SK-N-SH treated with all-trans-retinoic acid at 6 μM for 48 hours (cell line): ENCODE data around the gene PKNOX2.

ENCODE experiments used
- ATAC-seq: fragments of 200-7000 bp; cut with Tn5 transposase; 3 replicates; pipeline ENCODE4 v1.9.1; 2020; ENCODE audit warnings: mild to moderate bottlenecking, moderate library complexity
- ARNTL ChIP-seq: fragments of 450-650 bp; formaldehyde crosslinking; IDR thresholded peaks from 2 replicates; pipeline ENCODE4 v1.5.0; 2020; ENCODE audit warnings: low read depth, mild to moderate bottlenecking, moderate library complexity, borderline replicate concordance
- BACH2 ChIP-seq: fragments of 250-450 bp; sonication (Bioruptor Pico); IDR thresholded peaks from 2 replicates; pipeline ENCODE4 v1.9.0; 2021; ENCODE audit warnings: mild to moderate bottlenecking, borderline replicate concordance
- CREB5 ChIP-seq: fragments of 250-450 bp; sonication (Bioruptor Pico); IDR thresholded peaks from 2 replicates; pipeline ENCODE4 v1.5.1; 2020; ENCODE audit warnings: low read depth, mild to moderate bottlenecking, moderate library complexity
- CSDC2 ChIP-seq: fragments of 250-450 bp; sonication (Bioruptor Pico); IDR thresholded peaks from 2 replicates; pipeline ENCODE4 v1.5.0; 2020; ENCODE audit warnings: mild to moderate bottlenecking, moderate library complexity
- CSRNP3 ChIP-seq: fragments of 250-450 bp; sonication (Bioruptor Pico); IDR thresholded peaks from 2 replicates; pipeline ENCODE4 v1.5.1; 2021; ENCODE audit warnings: mild to moderate bottlenecking, moderate library complexity
- ESRRG ChIP-seq: fragments of 250-450 bp; sonication (Bioruptor Pico); IDR thresholded peaks from 2 replicates; pipeline ENCODE4 v1.6.1; 2021; ENCODE audit warnings: mild to moderate bottlenecking
- GLIS3 ChIP-seq: fragments of 250-450 bp; sonication (Bioruptor Pico); IDR thresholded peaks from 2 replicates; pipeline ENCODE4 v1.5.0; 2020; ENCODE audit warnings: mild to moderate bottlenecking, moderate library complexity
- ISL1 ChIP-seq: fragments of 250-450 bp; sonication (Bioruptor Pico); IDR thresholded peaks from 2 replicates; pipeline ENCODE4 v2.1.2; 2022; ENCODE audit warnings: mild to moderate bottlenecking, moderate library complexity
- OSR1 ChIP-seq: fragments of 250-450 bp; sonication (Bioruptor Pico); IDR thresholded peaks from 2 replicates; pipeline ENCODE4 v1.8.0; 2022; ENCODE audit warnings: moderate library complexity, mild to moderate bottlenecking, inconsistent platforms
- PATZ1 ChIP-seq: fragments of 250-450 bp; sonication (Bioruptor Pico); IDR thresholded peaks from 2 replicates; pipeline ENCODE4 v1.8.0; 2020; ENCODE audit warnings: mild to moderate bottlenecking, moderate library complexity, borderline replicate concordance
- POU6F1 ChIP-seq: fragments of 250-450 bp; sonication (Bioruptor Pico); IDR thresholded peaks from 2 replicates; pipeline ENCODE4 v1.8.0; 2021; ENCODE audit warnings: low read depth, mild to moderate bottlenecking, moderate library complexity, borderline replicate concordance
- PPARA ChIP-seq: fragments of 250-450 bp; sonication (Bioruptor Pico); IDR thresholded peaks from 2 replicates; pipeline ENCODE4 v1.5.0; 2020; ENCODE audit warnings: mild to moderate bottlenecking, borderline replicate concordance
- RARB ChIP-seq: fragments of 250-450 bp; sonication (Bioruptor Pico); IDR thresholded peaks from 2 replicates; pipeline ENCODE4 v1.8.0; 2021; ENCODE audit warnings: mild to moderate bottlenecking, moderate library complexity
- SNAI2 ChIP-seq: fragments of 250-450 bp; sonication (Bioruptor Pico); IDR thresholded peaks from 2 replicates; pipeline ENCODE4 v1.5.0; 2020; ENCODE audit warnings: mild to moderate bottlenecking, moderate library complexity
- TCF4 ChIP-seq: fragments of 250-450 bp; sonication (Bioruptor Pico); IDR thresholded peaks from 2 replicates; pipeline ENCODE4 v1.8.0; 2021; ENCODE audit warnings: mild to moderate bottlenecking, moderate library complexity, borderline replicate concordance
- TOX ChIP-seq: fragments of 250-450 bp; sonication (Bioruptor Pico); IDR thresholded peaks from 2 replicates; pipeline ENCODE4 v1.8.0; 2021; ENCODE audit warnings: mild to moderate bottlenecking, moderate library complexity, borderline replicate concordance
- ZFP3 ChIP-seq: fragments of 250-450 bp; sonication (Bioruptor Pico); IDR thresholded peaks from 2 replicates; pipeline ENCODE4 v1.5.0; 2020; ENCODE audit warnings: mild to moderate bottlenecking, moderate library complexity
- ZFP30 ChIP-seq: fragments of 450-650 bp; formaldehyde crosslinking; IDR thresholded peaks from 2 replicates; pipeline ENCODE4 v1.5.0; 2022; ENCODE audit warnings: mild to moderate bottlenecking, moderate library complexity
- ZNF70 ChIP-seq: fragments of 450-650 bp; formaldehyde crosslinking; IDR thresholded peaks from 2 replicates; pipeline ENCODE4 v1.5.0; 2020; ENCODE audit warnings: mild to moderate bottlenecking, moderate library complexity
- ZNF8 ChIP-seq: fragments of 450-650 bp; formaldehyde crosslinking; IDR thresholded peaks from 2 replicates; pipeline ENCODE4 v1.5.0; 2020; ENCODE audit warnings: mild to moderate bottlenecking, moderate library complexity

Gene PKNOX2

GRCh38 chr11:125258291-125259032, 93.9 kb downstream of the PKNOX2 start:
- ATAC-seq = no peak
- TF ChIP-seq OSR1 (no peak), BACH2 (CRISPR knock-in tag) (no peak), SNAI2 (CRISPR knock-in tag) (no peak)
- TF ChIP-seq, all 23 proteins: peak for 0

- ATAC-seq = no peak
- TF ChIP-seq ZFP30 (CRISPR knock-in tag) (no peak), POU6F1 (CRISPR knock-in tag) (no peak), SNAI2 (CRISPR knock-in tag) (no peak), GLIS3 (CRISPR knock-in tag) (no peak), TOX (CRISPR knock-in tag) (no peak), ZFP3 (CRISPR knock-in tag) (no peak), PATZ1 (CRISPR knock-in tag) (no peak), ARNTL (no peak), ZNF8 (CRISPR knock-in tag) (no peak), RARB (CRISPR knock-in tag) (no peak), ZNF70 (no peak), ISL1 (no peak), ESRRG (no peak), BACH2 (CRISPR knock-in tag) (no peak), PPARA (CRISPR knock-in tag) (no peak), CSRNP3 (CRISPR knock-in tag) (no peak)
Measured at GRCh38 chr11:125261588-125261987, 97.0 kb downstream of the PKNOX2 start.

- ATAC-seq = no peak
- TF ChIP-seq TOX (CRISPR knock-in tag) (no peak), PPARA (CRISPR knock-in tag) (no peak), RARB (CRISPR knock-in tag) (no peak), CSDC2 (CRISPR knock-in tag) (no peak), CREB5 (no peak), ZNF8 (CRISPR knock-in tag) (no peak), ESRRG (no peak), ZFP3 (CRISPR knock-in tag) (no peak), OSR1 (no peak), TCF4 (CRISPR knock-in tag) (no peak), POU6F1 (CRISPR knock-in tag) (no peak)
Measured at GRCh38 chr11:125262194-125262829, 97.8 kb downstream of the PKNOX2 start.
